K562 (cell line): ENCODE measurements around the gene ZNF343. TPM values are rescaled to one million over a fixed set of nuclear protein-coding genes. Genes with fewer than 3 reads are reported as not detected.

Source experiments
- ATAC-seq: fragments of 200-7000 bp; cut with Tn5 transposase; 3 replicates; pipeline ENCODE4 v1.9.1; 2020; ENCODE audit warnings: moderate library complexity
- BruUV-seq: library from RNA; stranded (reverse); fragments of 400-500 nt; replicated peaks from 2 replicates; lab custom pipeline; 2021; lab: Mats Ljungman, UMichigan
- CTCF ChIA-PET: fragments of 300-600 bp; formaldehyde crosslinking; extraction: SDS; loops from one replicate; lab custom pipeline; 2021; ENCODE audit warnings: low intra/inter-chr PET ratio; lab: Yijun Ruan, JAX
- POLR2A ChIA-PET: fragments of 300-600, 350-650 bp; sonication (Branson Sonifier 250); formaldehyde crosslinking; extraction: SDS; loops from one replicate; lab custom pipeline; 2021; ENCODE audit warnings: antibody characterized with exemption, inconsistent platforms; lab: Yijun Ruan, JAX
- DNase-seq, 4 experiments: peaks; one replicate each; pipeline versions ENCODE4 v3.0.0 to v3.0.0-alpha.2; 2011 to 2018; ENCODE audit warnings: low spot score in 3 of 4, mixed read lengths in 3 of 4; ENCODE audit errors: extremely low read depth in 1 of 4
- FAIRE-seq: peaks from 2 replicates; lab custom pipeline; 2011; peaks lifted over from hg19 to GRCh38; lab: Jason Lieb, UNC
- H2AFZ ChIP-seq: 2 replicates; pipeline ENCODE4 v1.6.0; 2011; ENCODE audit warnings: low read depth, low read length, control low read depth, inconsistent platforms
- H3K27ac ChIP-seq: fragments of 200-600 bp; 3 replicates; pipeline ENCODE4 v1.8.0; 2011; ENCODE audit warnings: low read depth, mild to moderate bottlenecking, control low read depth, inconsistent platforms, low read length, moderate library complexity, mixed read lengths; ENCODE audit errors: extremely low read depth
- H3K27me3 ChIP-seq, 2 experiments: fragments of 300-600 bp in 1 of 2; 2 replicates in 1 of 2; 3 replicates in 1 of 2; pipeline versions ENCODE4 v1.6.0 to v1.8.0; 2011; ENCODE audit warnings: inconsistent platforms in 2 of 2, low read length in 2 of 2, mild to moderate bottlenecking in 1 of 2, mixed read lengths in 1 of 2, moderate library complexity in 1 of 2; ENCODE audit not compliant: control insufficient read depth in 2 of 2, insufficient read depth in 2 of 2
- H3K36me3 ChIP-seq: fragments of 300-600 bp; 3 replicates; pipeline ENCODE4 v1.8.0; 2011; ENCODE audit warnings: mild to moderate bottlenecking, low read length, inconsistent platforms; ENCODE audit not compliant: control insufficient read depth, insufficient read depth
- H3K4me1 ChIP-seq, 2 experiments: fragments of 200-600 bp in 1 of 2; replicated peaks in 1 of 2; 2 replicates in 1 of 2; 3 replicates in 1 of 2; pipeline versions ENCODE4 v1.5.1 to v1.8.0; 2011; ENCODE audit warnings: inconsistent platforms in 2 of 2, low read length in 2 of 2, mild to moderate bottlenecking in 1 of 2, mixed read lengths in 1 of 2, moderate library complexity in 1 of 2; ENCODE audit not compliant: control insufficient read depth in 2 of 2, insufficient read depth in 2 of 2
- H3K4me2 ChIP-seq: 2 replicates; pipeline ENCODE4 v1.6.1; 2011; ENCODE audit warnings: low read length, control low read depth, inconsistent platforms, mixed read lengths; ENCODE audit not compliant: insufficient read depth
- H3K4me3 ChIP-seq: fragments of 200-600 bp; sonication (generic), shearing (Covaris generic); 2 replicates; pipeline ENCODE4 v1.5.1; 2016; ENCODE audit warnings: control low read depth, inconsistent platforms
- H3K79me2 ChIP-seq: fragments of 200-600 bp; 3 replicates; pipeline ENCODE4 v1.8.0; 2011; ENCODE audit warnings: low read length, inconsistent platforms; ENCODE audit not compliant: control insufficient read depth, insufficient read depth
- H3K9ac ChIP-seq, 2 experiments: 2 replicates each; pipeline versions ENCODE4 v1.6.0 to v1.6.1; 2011; ENCODE audit warnings: low read depth in 2 of 2, low read length in 2 of 2, control low read depth in 1 of 2, inconsistent platforms in 1 of 2, mild to moderate bottlenecking in 1 of 2, mixed read lengths in 1 of 2; ENCODE audit not compliant: insufficient read depth in 1 of 2
- H3K9me1 ChIP-seq: one replicate; pipeline ENCODE4 v1.6.0; 2011; ENCODE audit warnings: inconsistent platforms, mild to moderate bottlenecking, low read length, moderate library complexity; ENCODE audit not compliant: control insufficient read depth, insufficient read depth
- H3K9me3 ChIP-seq: replicated peaks from 2 replicates; pipeline ENCODE4 v1.5.1; 2011; ENCODE audit warnings: low read depth, low read length, inconsistent platforms; ENCODE audit not compliant: control insufficient read depth, insufficient read depth
- H4K20me1 ChIP-seq: replicated peaks from 2 replicates; pipeline ENCODE4 v1.6.1; 2011; ENCODE audit warnings: low read length, inconsistent platforms, mixed read lengths; ENCODE audit not compliant: control insufficient read depth, insufficient read depth
- PURB ChIP-seq: sonication (generic); formaldehyde crosslinking; IDR thresholded peaks from 2 replicates; pipeline ENCODE4 v1.9.0; 2021; ENCODE audit warnings: low read depth, mild to moderate bottlenecking, missing genetic modification reagents
- TBP ChIP-seq: optimal IDR thresholded peaks from 2 replicates; pipeline ENCODE3; 2011; ENCODE audit warnings: low read depth, low read length, improper control_type of control experiment
- ZNF232 ChIP-seq: sonication (generic); formaldehyde crosslinking; IDR thresholded peaks from 2 replicates; pipeline ENCODE4 v1.8.0; 2022; ENCODE audit warnings: mild to moderate bottlenecking, missing genetic modification reagents
- ZNF354B ChIP-seq: fragments of 250-450 bp; sonication (Bioruptor Pico); IDR thresholded peaks from 2 replicates; pipeline ENCODE4 v1.4.0; 2020
- WGBS: fragments of 100-300 bp; shearing (Covaris generic); methylation state at CpG from one replicate; pipeline ENCODE4 v1.1.6; 2016; ENCODE audit warnings: low coverage, mixed read lengths; ENCODE audit not compliant: insufficient coverage; ENCODE audit errors: missing lambda C conversion rate; 5-methylcytosine and 5-hydroxymethylcytosine counted together
- in situ Hi-C: fragments of 300-500 bp; cut with MboI; formaldehyde crosslinking; loops from 4 replicates; pipeline ENCODE4 v1.15.0; 2018; ENCODE audit warnings: inconsistent platforms, mixed read lengths
- intact Hi-C: fragments of 100-400 bp; cut with micrococcal nuclease; formaldehyde crosslinking; loops from 2 replicates; pipeline ENCODE4 v1.14.2; 2022
- polyA plus RNA-seq, 8 experiments: library from polyadenylated mRNA; depleted of rRNA in 4 of 8; stranded (reverse) in 5 of 8; unstranded in 3 of 8; fragments of >200 nt; fragmentation: Nextera tagmentation in 2 of 8; fragmentation: Illumina TruSeq in 1 of 8; extraction: Ambion mirVana in 2 of 8; extraction: Trizol in 1 of 8; gene quantifications; 2 replicates each; pipeline versions ENCODE4 v1.2.1 to v1.2.3, GENCODE V29; 2011 to 2014; ENCODE audit warnings: inconsistent platforms in 1 of 8, missing spikeins in 1 of 8
- total RNA-seq, 7 experiments: library from RNA; depleted of rRNA in 6 of 7; stranded (reverse); fragments of >200 nt in 6 of 7; fragmentation: Illumina TruSeq in 2 of 7; extraction: Trizol in 2 of 7; gene quantifications; 2 replicates each; pipeline versions ENCODE4 v1.2.1 to v1.2.3, GENCODE V29; 2011 to 2021; ENCODE audit warnings: low replicate concordance in 1 of 7
- TF ChIP-seq, protein P1 (sequence below): conservative IDR thresholded peaks from 2 replicates; pipeline ENCODE4 v1.6.1; 2011; ENCODE audit warnings: low read depth, mild to moderate bottlenecking, low read length; ENCODE audit not compliant: control insufficient read depth
- TF ChIP-seq, protein P2 (sequence below): sonication (generic); formaldehyde crosslinking; IDR thresholded peaks from 2 replicates; pipeline ENCODE4 v1.8.1; 2023; ENCODE audit warnings: mild to moderate bottlenecking, missing genetic modification reagents
- TF ChIP-seq, protein P3 (sequence below): fragments of 200-800 bp; sonication (Bioruptor generic); IDR thresholded peaks from 2 replicates; pipeline ENCODE4 v1.6.1; 2017; ENCODE audit warnings: missing genetic modification characterization, missing compliant biosample characterization

The ZNF343 gene
- total and polyA plus RNA-seq, 9 of the 15 experiments (the other 6 are each of a cell fraction or from before 2014, with no cell fraction given) = 1.4 to 9.8 (median 6.4) TPM

DNA sequence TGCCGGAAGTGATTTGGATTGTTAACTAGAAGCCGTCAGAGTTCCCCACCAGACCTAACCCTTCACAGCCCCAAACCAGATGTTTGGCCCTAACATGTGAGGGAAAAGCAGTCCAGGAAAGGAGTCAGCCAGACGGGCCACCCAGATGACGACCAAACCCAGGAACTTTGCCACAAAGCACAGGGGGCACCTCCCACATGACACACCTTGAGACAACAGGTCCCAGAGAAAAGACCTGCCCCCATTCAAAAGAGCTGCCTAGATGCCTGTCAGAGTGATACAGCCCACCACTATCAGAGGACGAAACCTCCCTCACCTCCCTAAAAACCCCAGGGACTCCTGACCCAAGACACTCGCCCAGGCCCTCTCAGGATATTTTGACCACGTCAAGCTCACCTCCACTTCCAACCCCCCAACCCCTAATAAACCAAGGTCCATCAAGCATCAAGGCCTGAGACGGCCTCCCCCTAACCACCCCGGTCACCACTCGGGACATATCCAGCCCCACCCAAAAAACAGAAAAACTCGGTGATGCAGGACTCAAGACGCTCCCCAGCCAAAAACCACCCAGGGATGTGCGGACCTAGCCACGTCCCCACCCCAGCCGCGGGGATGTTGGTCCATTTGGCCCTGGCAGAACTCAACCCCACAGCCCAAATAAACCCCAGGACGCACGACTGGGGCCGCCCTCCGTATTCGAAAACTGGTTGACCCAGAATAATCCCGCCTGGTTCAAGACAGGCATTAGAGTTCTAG lies 662 bp downstream of the ZNF343 start:
- FAIRE-seq (no peak), DNase-seq (peak; percentile 18 to 35 (median 32)), ATAC-seq (peak; percentile 33)
- Histone ChIP-seq H3K9ac (peak overlapping the region; percentile 87 to 94), H2AFZ (peak overlapping the region; percentile 100), H3K9me1 (no peaks in the 10 kb centered on the region), H3K79me2 (peaks cover 19% of the 10 kb centered on the region), H4K20me1 (no peaks in the 10 kb centered on the region), H3K4me1 (peaks cover 9 to 16% of the 10 kb centered on the region in 2 experiments; a peak in 4 of 5 replicates), H3K27ac (peak overlapping the region; percentile 94), H3K27me3 (no peaks in the 10 kb centered on the region), H3K9me3 (no peaks in the 10 kb centered on the region), H3K4me2 (peak overlapping the region; percentile 85), H3K36me3 (no peaks in the 10 kb centered on the region), H3K4me3 (peak overlapping the region; percentile 74)
- 6% methylated on average over 22 of the region's 22 CpGs for WGBS
- POLR2A ChIA-PET = interaction anchor here (0.6 to 1.9 kb wide), 8 partner anchors 13 to 145 kb away, joined by 3 to 10 read pairs (median 4); partner anchors contain the start of gene SNRPB
- CTCF ChIA-PET = no interaction called here
- TF ChIP-seq, protein P1, sequence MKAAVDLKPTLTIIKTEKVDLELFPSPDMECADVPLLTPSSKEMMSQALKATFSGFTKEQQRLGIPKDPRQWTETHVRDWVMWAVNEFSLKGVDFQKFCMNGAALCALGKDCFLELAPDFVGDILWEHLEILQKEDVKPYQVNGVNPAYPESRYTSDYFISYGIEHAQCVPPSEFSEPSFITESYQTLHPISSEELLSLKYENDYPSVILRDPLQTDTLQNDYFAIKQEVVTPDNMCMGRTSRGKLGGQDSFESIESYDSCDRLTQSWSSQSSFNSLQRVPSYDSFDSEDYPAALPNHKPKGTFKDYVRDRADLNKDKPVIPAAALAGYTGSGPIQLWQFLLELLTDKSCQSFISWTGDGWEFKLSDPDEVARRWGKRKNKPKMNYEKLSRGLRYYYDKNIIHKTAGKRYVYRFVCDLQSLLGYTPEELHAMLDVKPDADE = no peak
- TF ChIP-seq TBP (peak; percentile 22), ZNF232 (CRISPR knock-in tag) (0 out of 2 replicates have a peak, but pooled peaks have one; percentile 19), PURB (no peak), ZNF354B (no peak)
- TF ChIP-seq, protein P2, sequence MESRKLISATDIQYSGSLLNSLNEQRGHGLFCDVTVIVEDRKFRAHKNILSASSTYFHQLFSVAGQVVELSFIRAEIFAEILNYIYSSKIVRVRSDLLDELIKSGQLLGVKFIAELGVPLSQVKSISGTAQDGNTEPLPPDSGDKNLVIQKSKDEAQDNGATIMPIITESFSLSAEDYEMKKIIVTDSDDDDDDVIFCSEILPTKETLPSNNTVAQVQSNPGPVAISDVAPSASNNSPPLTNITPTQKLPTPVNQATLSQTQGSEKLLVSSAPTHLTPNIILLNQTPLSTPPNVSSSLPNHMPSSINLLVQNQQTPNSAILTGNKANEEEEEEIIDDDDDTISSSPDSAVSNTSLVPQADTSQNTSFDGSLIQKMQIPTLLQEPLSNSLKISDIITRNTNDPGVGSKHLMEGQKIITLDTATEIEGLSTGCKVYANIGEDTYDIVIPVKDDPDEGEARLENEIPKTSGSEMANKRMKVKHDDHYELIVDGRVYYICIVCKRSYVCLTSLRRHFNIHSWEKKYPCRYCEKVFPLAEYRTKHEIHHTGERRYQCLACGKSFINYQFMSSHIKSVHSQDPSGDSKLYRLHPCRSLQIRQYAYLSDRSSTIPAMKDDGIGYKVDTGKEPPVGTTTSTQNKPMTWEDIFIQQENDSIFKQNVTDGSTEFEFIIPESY (CRISPR knock-in tag) = no peak
- TF ChIP-seq, protein P3, sequence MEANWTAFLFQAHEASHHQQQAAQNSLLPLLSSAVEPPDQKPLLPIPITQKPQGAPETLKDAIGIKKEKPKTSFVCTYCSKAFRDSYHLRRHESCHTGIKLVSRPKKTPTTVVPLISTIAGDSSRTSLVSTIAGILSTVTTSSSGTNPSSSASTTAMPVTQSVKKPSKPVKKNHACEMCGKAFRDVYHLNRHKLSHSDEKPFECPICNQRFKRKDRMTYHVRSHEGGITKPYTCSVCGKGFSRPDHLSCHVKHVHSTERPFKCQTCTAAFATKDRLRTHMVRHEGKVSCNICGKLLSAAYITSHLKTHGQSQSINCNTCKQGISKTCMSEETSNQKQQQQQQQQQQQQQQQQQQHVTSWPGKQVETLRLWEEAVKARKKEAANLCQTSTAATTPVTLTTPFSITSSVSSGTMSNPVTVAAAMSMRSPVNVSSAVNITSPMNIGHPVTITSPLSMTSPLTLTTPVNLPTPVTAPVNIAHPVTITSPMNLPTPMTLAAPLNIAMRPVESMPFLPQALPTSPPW (CRISPR knock-in tag) = 0 out of 2 replicates have a peak, but pooled peaks have one; percentile 6
- BruUV-seq = TSS peak; percentile 44
- in situ Hi-C loops (no loop called here), intact Hi-C loops (no loop called here)
